Neuronal stem cell (in vitro differentiated cells): ENCODE measurements around the gene ABR.
A peak's percentile ranks its signal among the peaks of the same experiment; 100 is the strongest.

Source experiments
- DNase-seq: peaks from one replicate; pipeline ENCODE4 v3.0.0-alpha.2; 2013; ENCODE audit warnings: low spot score
- H2AFZ ChIP-seq: one replicate; pipeline ENCODE4 v1.6.1; 2013; ENCODE audit warnings: mild to moderate bottlenecking, low read length, inconsistent platforms
- H2AK5ac ChIP-seq: 2 replicates; pipeline ENCODE4 v1.6.1; 2013; ENCODE audit warnings: low read depth, mild to moderate bottlenecking, inconsistent platforms, low read length, moderate library complexity, mixed read lengths
- H2BK120ac ChIP-seq: 2 replicates; pipeline ENCODE4 v1.6.1; 2013; ENCODE audit warnings: low read depth, mild to moderate bottlenecking, inconsistent platforms, low read length, moderate library complexity, mixed read lengths
- H2BK12ac ChIP-seq: one replicate; pipeline ENCODE4 v1.6.1; 2013; ENCODE audit warnings: low read length, inconsistent platforms
- H2BK15ac ChIP-seq: 2 replicates; pipeline ENCODE4 v1.6.1; 2013; ENCODE audit warnings: mild to moderate bottlenecking, low read length, inconsistent platforms, mixed read lengths
- H2BK5ac ChIP-seq: one replicate; pipeline ENCODE4 v1.6.1; 2013; ENCODE audit warnings: inconsistent platforms, mild to moderate bottlenecking, low read length, moderate library complexity
- H3K14ac ChIP-seq: one replicate; pipeline ENCODE4 v1.6.1; 2013; ENCODE audit warnings: low read length, inconsistent platforms
- H3K18ac ChIP-seq: 2 replicates; pipeline ENCODE4 v1.6.1; 2013; ENCODE audit warnings: low read length, inconsistent platforms
- H3K23ac ChIP-seq: 2 replicates; pipeline ENCODE4 v1.6.1; 2013; ENCODE audit warnings: low read depth, mild to moderate bottlenecking, mixed read lengths, low read length, inconsistent platforms; ENCODE audit not compliant: poor library complexity
- H3K27ac ChIP-seq: replicated peaks from 3 replicates; pipeline ENCODE4 v1.5.1; 2013; ENCODE audit warnings: low read length, inconsistent platforms
- H3K27me3 ChIP-seq, 3 experiments: 2 replicates each; pipeline ENCODE4 v1.6.1; 2013; ENCODE audit warnings: low read length in 3 of 3, mild to moderate bottlenecking in 2 of 3, inconsistent platforms in 1 of 3, low read depth in 1 of 3, mixed read lengths in 1 of 3, moderate library complexity in 1 of 3; ENCODE audit not compliant: control insufficient read depth in 3 of 3, insufficient read depth in 3 of 3
- H3K36me3 ChIP-seq, 2 donors: replicated peaks in 1 of 2; 2 replicates each; pipeline ENCODE4 v1.6.1; 2013; ENCODE audit warnings: low read length in 2 of 2; ENCODE audit not compliant: control insufficient read depth in 2 of 2, insufficient read depth in 2 of 2
- H3K4ac ChIP-seq: 2 replicates; pipeline ENCODE4 v1.6.1; 2013; ENCODE audit warnings: inconsistent platforms, mild to moderate bottlenecking, low read length, moderate library complexity
- H3K4me1 ChIP-seq, 2 donors: 1 replicate in 1 of 2; 2 replicates in 1 of 2; pipeline ENCODE4 v1.6.1; 2013; ENCODE audit warnings: low read length in 2 of 2, low read depth in 1 of 2; ENCODE audit not compliant: control insufficient read depth in 2 of 2, insufficient read depth in 1 of 2
- H3K4me2 ChIP-seq: one replicate; pipeline ENCODE4 v1.6.1; 2013; ENCODE audit warnings: mild to moderate bottlenecking, low read length, inconsistent platforms; ENCODE audit not compliant: insufficient read depth, poor library complexity, severe bottlenecking
- H3K4me3 ChIP-seq, 2 donors: 2 replicates each; pipeline ENCODE4 v1.5.1; 2013; ENCODE audit warnings: low read length in 2 of 2, mild to moderate bottlenecking in 2 of 2, inconsistent platforms in 1 of 2, moderate library complexity in 1 of 2
- H3K79me1 ChIP-seq: one replicate; pipeline ENCODE4 v1.6.1; 2013; ENCODE audit warnings: low read depth, mild to moderate bottlenecking, inconsistent platforms, low read length, moderate library complexity
- H3K9ac ChIP-seq: one replicate; pipeline ENCODE4 v1.6.1; 2013; ENCODE audit warnings: mild to moderate bottlenecking, low read depth, low read length, inconsistent platforms; ENCODE audit not compliant: poor library complexity
- H3K9me3 ChIP-seq, 2 donors: replicated peaks in 1 of 2; 2 replicates each; pipeline versions ENCODE3 to v1.6.1; 2013; ENCODE audit warnings: low read length in 2 of 2, mild to moderate bottlenecking in 2 of 2, inconsistent platforms in 1 of 2, low read depth in 1 of 2, mixed read lengths in 1 of 2, moderate library complexity in 1 of 2; ENCODE audit not compliant: control insufficient read depth in 2 of 2, insufficient read depth in 1 of 2
- H4K8ac ChIP-seq: one replicate; pipeline ENCODE4 v1.6.1; 2013; ENCODE audit warnings: low read depth, mild to moderate bottlenecking, inconsistent platforms, low read length, moderate library complexity
- H4K91ac ChIP-seq: one replicate; pipeline ENCODE4 v1.6.1; 2013; ENCODE audit warnings: low read length, low read depth, mild to moderate bottlenecking, inconsistent platforms; ENCODE audit not compliant: poor library complexity
- WGBS, 2 donors: extraction: QIAGEN DNeasy Blood & Tissue Kit; methylation state at CpG; one replicate each; pipeline ENCODE4 v1.1.7; 2013; ENCODE audit warnings: missing lambda C conversion rate in 2 of 2, mixed read lengths in 1 of 2; ENCODE audit not compliant: insufficient read length in 2 of 2, insufficient replicate concordance in 1 of 2; ENCODE audit errors: extremely low coverage in 2 of 2; 5-methylcytosine and 5-hydroxymethylcytosine counted together

ABR gene

DNA sequence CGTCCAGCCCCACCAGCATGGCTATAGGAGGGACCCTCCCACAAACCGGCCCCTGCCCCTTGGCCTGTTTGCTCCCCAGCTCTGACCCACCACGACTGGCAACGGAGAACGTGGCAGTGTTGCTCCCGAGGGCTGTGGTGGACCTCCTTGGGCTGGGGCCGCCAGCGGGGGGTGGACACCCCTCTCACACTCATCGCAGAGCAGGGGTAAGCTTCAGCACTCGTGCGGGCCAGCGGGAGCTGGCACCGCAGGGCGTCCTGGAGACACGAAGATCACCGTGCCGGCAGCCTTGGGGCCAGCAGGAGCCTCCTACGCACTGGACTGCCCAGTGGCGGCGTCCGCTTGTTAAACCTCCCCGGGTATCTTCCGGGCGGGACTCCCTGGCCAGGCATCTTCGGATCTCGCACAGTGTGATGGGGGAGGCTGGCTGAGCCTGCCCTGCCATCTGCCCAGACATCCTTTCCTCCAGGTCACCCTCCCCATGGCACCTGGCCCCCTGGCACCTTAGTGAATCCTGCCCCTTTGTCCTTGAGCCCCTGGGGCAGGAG lies 53.5 kb downstream of the ABR start:
- Histone ChIP-seq H2BK15ac (no peak overlapping the region), H3K9ac (no peak overlapping the region), H2BK5ac (no peak overlapping the region)

GRCh38 chr17:1125788-1126145 lies 54.0 kb downstream of the ABR start:
- no peak overlapping the region for H3K27ac ChIP-seq
- WGBS, 2 donors: no CpG with 5 or more reads among the region's 11 CpGs

More for the DNA sequence above, 53.5 kb downstream of the ABR start:
- Histone ChIP-seq H3K4me3 (no peak overlapping the region), H3K9me3 (peaks cover 0 to 3% of the 10 kb centered on the region in 2 donors), H2BK12ac (peak overlapping the region; percentile 73), H3K18ac (peak overlapping the region; percentile 57), H3K23ac (peak overlapping the region; percentile 91), H4K8ac (no peak overlapping the region), H2AFZ (no peak overlapping the region), H3K79me1 (peaks cover 4% of the 10 kb centered on the region), H3K4me2 (no peak overlapping the region), H2AK5ac (no peak overlapping the region), H3K36me3 (peaks cover 3 to 4% of the 10 kb centered on the region in 2 donors), H2BK120ac (peak overlapping the region; percentile 31), H3K4ac (no peak overlapping the region), H3K4me1 (peaks cover 6 to 29% of the 10 kb centered on the region in 2 donors), H3K27ac (no peak overlapping the region), H3K14ac (no peak overlapping the region), H3K27me3 (no peaks in the 10 kb centered on the region), H4K91ac (no peak overlapping the region)
- WGBS, 2 donors: no CpG with 5 or more reads among the region's 26 CpGs
- DNase-seq: no peak

GRCh38 chr17:1124896-1125787 lies 54.6 kb downstream of the ABR start:
- whole genome bisulfite sequencing, 2 donors: no CpG with 5 or more reads among the region's 53 CpGs
- H3K4me2 ChIP-seq: no peak overlapping the region
- no peaks in the 10 kb centered on the region for H3K27me3 ChIP-seq
- DNase-seq: no peak
- H3K79me1 ChIP-seq: peaks cover 4% of the 10 kb centered on the region
- no peak overlapping the region for H2AFZ ChIP-seq
- H2BK5ac ChIP-seq: no peak overlapping the region
- H3K23ac ChIP-seq: peak overlapping the region; percentile 73
- no peak overlapping the region for H3K4me3 ChIP-seq
- no peak overlapping the region for H3K9ac ChIP-seq
- H3K18ac ChIP-seq: peak overlapping the region; percentile 28
- no peak overlapping the region for H2BK120ac ChIP-seq
- peaks cover 9 to 29% of the 10 kb centered on the region in 2 donors for H3K4me1 ChIP-seq
- H3K14ac ChIP-seq: no peak overlapping the region
- peaks cover 0 to 3% of the 10 kb centered on the region in 2 donors for H3K9me3 ChIP-seq
- no peak overlapping the region for H2BK15ac ChIP-seq
- peak overlapping the region; percentile 46 for H2AK5ac ChIP-seq
- H4K8ac ChIP-seq: no peak overlapping the region
- H4K91ac ChIP-seq: peak overlapping the region; percentile 89
- no peak overlapping the region for H3K27ac ChIP-seq
- H3K36me3 ChIP-seq: peaks cover 6% of the 10 kb centered on the region in 2 donors
- H3K4ac ChIP-seq: no peak overlapping the region
- peak overlapping the region; percentile 58 for H2BK12ac ChIP-seq

More at GRCh38 chr17:1125788-1126145, 54.0 kb downstream of the ABR start:
- no peak overlapping the region for H3K4ac ChIP-seq
- no peak overlapping the region for H3K4me2 ChIP-seq
- no peak overlapping the region for H3K4me3 ChIP-seq
- DNase-seq: no peak
- H3K4me1 ChIP-seq: peaks cover 9 to 29% of the 10 kb centered on the region in 2 donors
- H4K8ac ChIP-seq: no peak overlapping the region
- H2BK12ac ChIP-seq: no peak overlapping the region
- no peak overlapping the region for H3K9ac ChIP-seq
- H3K14ac ChIP-seq: no peak overlapping the region
- H3K36me3 ChIP-seq: peaks cover 3 to 6% of the 10 kb centered on the region in 2 donors
- H3K18ac ChIP-seq: peak overlapping the region; percentile 64
- H3K23ac ChIP-seq: peak overlapping the region; percentile 91
- no peak overlapping the region for H2BK120ac ChIP-seq
- no peak overlapping the region for H2BK5ac ChIP-seq
- H2AFZ ChIP-seq: no peak overlapping the region
- H3K27me3 ChIP-seq: no peaks in the 10 kb centered on the region
- H2AK5ac ChIP-seq: peak overlapping the region; percentile 37
- H3K79me1 ChIP-seq: peaks cover 4% of the 10 kb centered on the region
- H3K9me3 ChIP-seq: peaks cover 0 to 3% of the 10 kb centered on the region in 2 donors
- no peak overlapping the region for H2BK15ac ChIP-seq
- no peak overlapping the region for H4K91ac ChIP-seq
